ENCODE measurements around the gene PPIF.

- TF ChIP-seq CTCF (IDR thresholded peaks at IDR 0.05) = no peak
- TF ChIP-seq POLR2A (IDR thresholded peaks at IDR 0.05) = no peak
- TF ChIP-seq POLR2AphosphoS5 (IDR thresholded peaks at IDR 0.05) = no peak
Observed at GRCh38 chr10:79312601-79313187, 34.6 kb upstream of the PPIF start.
